ENCODE measurements around the gene APP. TPM values are rescaled to one million over a fixed set of nuclear protein-coding genes. Genes with fewer than 3 reads are reported as not detected.
A peak's percentile ranks its signal among the peaks of the same experiment; 100 is the strongest.

APP gene
- 1,123 TPM for polyA plus RNA-seq (2012; ENCODE audit: insufficient read depth, insufficient read length, low read depth)

DNA sequence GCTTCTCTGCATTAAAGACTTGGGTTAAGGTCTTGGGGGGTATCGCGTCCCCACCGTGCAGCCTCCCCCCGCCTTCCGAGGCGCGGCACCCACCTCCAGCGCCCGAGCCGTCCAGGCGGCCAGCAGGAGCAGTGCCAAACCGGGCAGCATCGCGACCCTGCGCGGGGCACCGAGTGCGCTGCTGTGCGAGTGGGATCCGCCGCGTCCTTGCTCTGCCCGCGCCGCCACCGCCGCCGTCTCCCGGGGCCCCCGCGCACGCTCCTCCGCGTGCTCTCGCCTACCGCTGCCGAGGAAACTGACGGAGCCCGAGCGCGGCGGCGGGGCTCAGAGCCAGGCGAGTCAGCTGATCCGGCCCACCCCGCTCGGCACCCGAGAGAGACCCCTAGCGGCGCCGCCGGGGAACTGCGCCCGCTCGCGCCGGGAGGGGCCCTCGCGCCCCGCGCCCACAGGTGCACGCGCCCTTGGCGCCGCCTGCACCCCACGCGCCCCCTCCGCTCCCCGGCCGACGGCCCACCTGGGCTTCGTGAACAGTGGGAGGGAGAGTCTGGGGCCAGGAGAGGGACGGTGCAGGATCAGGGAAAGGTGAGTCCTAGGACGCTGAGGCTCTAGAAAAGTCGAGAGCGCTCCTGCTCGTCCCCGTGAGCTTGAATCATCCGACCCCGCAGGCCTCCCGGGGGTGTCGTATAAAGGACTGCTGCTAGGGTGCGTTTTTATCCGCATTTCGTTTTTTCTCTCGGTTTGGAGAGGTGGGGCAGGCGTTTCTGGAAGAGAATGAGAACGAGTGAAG lies at the start of gene APP:
Gene APP, minus strand, starts transcription at position 300 of the 787 bp plus-strand sequence. Its CDS starts 150 bp downstream, at position 150.
- H3K4me3 ChIP-seq (ENCODE audit: low read depth, low read length), result peak within 1 kb of the TSS; percentile 94
- TF ChIP-seq, protein P1, sequence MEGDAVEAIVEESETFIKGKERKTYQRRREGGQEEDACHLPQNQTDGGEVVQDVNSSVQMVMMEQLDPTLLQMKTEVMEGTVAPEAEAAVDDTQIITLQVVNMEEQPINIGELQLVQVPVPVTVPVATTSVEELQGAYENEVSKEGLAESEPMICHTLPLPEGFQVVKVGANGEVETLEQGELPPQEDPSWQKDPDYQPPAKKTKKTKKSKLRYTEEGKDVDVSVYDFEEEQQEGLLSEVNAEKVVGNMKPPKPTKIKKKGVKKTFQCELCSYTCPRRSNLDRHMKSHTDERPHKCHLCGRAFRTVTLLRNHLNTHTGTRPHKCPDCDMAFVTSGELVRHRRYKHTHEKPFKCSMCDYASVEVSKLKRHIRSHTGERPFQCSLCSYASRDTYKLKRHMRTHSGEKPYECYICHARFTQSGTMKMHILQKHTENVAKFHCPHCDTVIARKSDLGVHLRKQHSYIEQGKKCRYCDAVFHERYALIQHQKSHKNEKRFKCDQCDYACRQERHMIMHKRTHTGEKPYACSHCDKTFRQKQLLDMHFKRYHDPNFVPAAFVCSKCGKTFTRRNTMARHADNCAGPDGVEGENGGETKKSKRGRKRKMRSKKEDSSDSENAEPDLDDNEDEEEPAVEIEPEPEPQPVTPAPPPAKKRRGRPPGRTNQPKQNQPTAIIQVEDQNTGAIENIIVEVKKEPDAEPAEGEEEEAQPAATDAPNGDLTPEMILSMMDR (IDR thresholded peaks at IDR 0.05; ENCODE audit: low read depth, low read length), result peak; percentile 52

DNA sequence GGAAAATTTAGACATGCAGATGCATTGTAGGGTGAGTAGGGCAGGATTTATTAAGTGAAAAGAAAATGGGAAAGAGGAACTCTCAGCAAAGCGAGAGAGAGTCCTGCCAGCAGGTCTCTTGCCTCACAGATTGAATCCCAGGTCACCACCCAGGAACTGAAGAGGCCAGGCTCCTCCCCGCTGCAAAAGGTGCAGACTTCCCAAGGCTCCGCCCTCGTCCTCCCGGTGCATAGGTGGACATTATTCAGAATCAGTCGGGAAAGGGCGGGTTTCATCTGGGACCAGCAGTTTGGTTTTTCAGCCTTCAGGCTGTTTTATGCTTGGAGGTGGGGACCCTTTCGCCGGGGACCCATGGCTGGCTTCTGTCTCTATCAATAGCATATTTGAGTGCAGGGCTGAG lies 41.6 kb upstream of the APP start:
- no peak for DNase-seq
- H3K4me3 ChIP-seq (ENCODE audit: low read depth, low read length), result no peak overlapping the region
- H3K27me3 ChIP-seq, result no peaks in the 10 kb centered on the region
- no peaks in the 10 kb centered on the region for H3K9me3 ChIP-seq
- no peaks in the 10 kb centered on the region for H3K4me1 ChIP-seq
- no peaks in the 10 kb centered on the region for H3K36me3 ChIP-seq
- TF ChIP-seq, protein P1 (IDR thresholded peaks at IDR 0.05; ENCODE audit: low read depth, low read length), result no peak

More for the DNA sequence above, at the start of gene APP:
- Histone ChIP-seq H3K36me3 (peaks cover 7% of the 10 kb centered on the region), H3K4me1 (peaks cover 6% of the 10 kb centered on the region), H3K27me3 (no peaks in the 10 kb centered on the region), H3K9me3 (no peaks in the 10 kb centered on the region)
- peak; percentile 88 for DNase-seq

DNA sequence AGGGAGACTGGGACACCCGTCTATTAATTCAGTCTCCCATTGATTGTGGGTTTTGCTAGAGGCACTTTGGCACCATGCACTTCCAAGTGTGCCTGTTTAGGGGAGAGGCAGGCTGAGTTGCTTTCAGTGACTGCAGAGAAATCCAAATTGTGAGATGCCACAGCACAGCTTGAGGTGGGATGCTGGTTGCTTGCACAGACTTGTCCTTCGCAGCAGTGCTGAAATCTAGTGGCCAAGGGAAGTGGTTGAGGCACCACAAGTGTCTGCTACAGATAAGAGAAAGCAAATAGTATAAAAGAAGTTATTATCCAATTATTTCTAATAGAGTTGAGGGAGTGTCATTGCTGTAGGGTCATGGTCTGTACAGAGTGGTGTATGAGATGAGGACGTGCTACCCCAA lies 40.0 kb upstream of the APP start:
- H3K4me3 ChIP-seq (ENCODE audit: low read depth, low read length), result no peak overlapping the region
- no peaks in the 10 kb centered on the region for H3K4me1 ChIP-seq
- no peaks in the 10 kb centered on the region for H3K9me3 ChIP-seq
- no peaks in the 10 kb centered on the region for H3K36me3 ChIP-seq
- TF ChIP-seq, protein P1 (IDR thresholded peaks at IDR 0.05; ENCODE audit: low read depth, low read length), result no peak
- DNase-seq, result no peak
- H3K27me3 ChIP-seq, result no peaks in the 10 kb centered on the region

DNA sequence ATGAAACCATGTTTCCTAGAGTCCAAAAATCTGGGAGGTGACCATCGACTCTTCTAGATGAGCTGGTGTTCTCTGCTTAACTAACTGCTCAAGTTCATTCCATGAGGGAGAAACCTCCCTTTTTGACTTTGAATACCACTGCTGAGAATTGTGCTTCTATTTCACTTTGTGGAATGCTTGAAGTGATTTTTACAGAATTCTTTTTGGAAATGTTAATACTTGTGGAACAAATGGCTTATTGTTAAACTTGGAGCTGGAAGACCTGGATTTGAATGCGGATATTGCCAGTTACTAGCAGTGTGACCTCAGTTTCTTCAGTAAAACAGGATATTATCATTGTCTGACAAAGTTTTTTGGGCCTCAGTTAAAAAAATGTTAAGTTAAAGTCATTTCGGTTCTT lies 36.5 kb upstream of the APP start:
- H3K4me3 ChIP-seq (ENCODE audit: low read depth, low read length), result no peak overlapping the region
- TF ChIP-seq, protein P1 (IDR thresholded peaks at IDR 0.05; ENCODE audit: low read depth, low read length), result no peak
- no peaks in the 10 kb centered on the region for H3K9me3 ChIP-seq
- H3K4me1 ChIP-seq, result peaks cover 10% of the 10 kb centered on the region
- H3K27me3 ChIP-seq, result no peaks in the 10 kb centered on the region
- H3K36me3 ChIP-seq, result no peaks in the 10 kb centered on the region
- DNase-seq, result no peak

DNA sequence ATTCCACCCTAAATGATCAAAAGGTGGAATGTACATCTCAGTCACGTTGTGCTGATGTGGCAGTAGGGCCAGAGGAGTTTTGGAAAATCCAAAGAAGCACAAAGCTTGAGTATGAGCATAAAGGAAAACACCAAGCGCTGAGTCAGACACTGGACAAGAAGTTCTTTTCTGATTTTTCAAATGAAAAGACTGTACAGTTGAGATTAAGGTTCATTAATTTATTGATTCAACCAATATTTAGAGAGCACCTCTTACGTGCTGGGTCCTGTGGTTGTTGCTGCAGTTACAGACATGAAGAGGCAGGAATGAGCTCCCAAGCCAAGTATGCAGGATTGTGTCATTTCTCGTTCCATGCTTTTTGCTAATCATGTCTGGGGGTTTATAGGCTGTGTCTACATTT lies 28.9 kb upstream of the APP start:
- Histone ChIP-seq H3K4me3 (ENCODE audit: low read depth, low read length) (no peak overlapping the region), H3K4me1 (peaks cover 25% of the 10 kb centered on the region), H3K36me3 (no peaks in the 10 kb centered on the region), H3K27me3 (no peaks in the 10 kb centered on the region), H3K9me3 (no peaks in the 10 kb centered on the region)
- DNase-seq, result no peak
- TF ChIP-seq, protein P1 (IDR thresholded peaks at IDR 0.05; ENCODE audit: low read depth, low read length), result no peak

DNA sequence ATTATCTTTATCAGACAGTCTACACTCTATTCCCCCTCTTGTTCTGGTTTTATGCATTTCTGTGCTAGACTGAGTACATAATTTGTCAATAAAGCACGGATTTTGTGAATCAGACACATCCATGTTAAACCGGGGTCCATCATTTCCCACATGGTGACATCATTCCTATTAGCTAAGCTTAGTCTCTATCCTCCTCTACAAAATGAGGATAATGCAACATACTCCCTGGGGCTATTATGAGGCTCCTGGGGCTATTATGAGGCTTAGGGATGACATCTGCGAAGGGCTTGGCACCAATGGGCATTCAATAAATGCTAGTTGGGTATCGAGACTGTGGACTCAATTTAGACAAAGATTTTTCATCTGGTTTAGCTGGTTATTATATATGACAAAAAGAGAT lies 25.1 kb upstream of the APP start:
- Histone ChIP-seq H3K4me1 (peaks cover 14% of the 10 kb centered on the region), H3K9me3 (0 out of 2 replicates have a peak, but pooled peaks cover 2% of the 10 kb centered on the region), H3K36me3 (no peaks in the 10 kb centered on the region), H3K4me3 (ENCODE audit: low read depth, low read length) (no peak overlapping the region), H3K27me3 (no peaks in the 10 kb centered on the region)
- TF ChIP-seq, protein P1 (IDR thresholded peaks at IDR 0.05; ENCODE audit: low read depth, low read length), result no peak
- DNase-seq, result peak; percentile 36
